ENCODE results near the gene LRP4. TPM values are rescaled to one million over a fixed set of nuclear protein-coding genes. Genes with fewer than 3 reads are reported as not detected.
A peak's percentile ranks its signal among the peaks of the same experiment; 100 is the strongest.

Gene LRP4
- total and polyA plus RNA-seq, 2 of the 13 experiments (the other 11 are each of a cell fraction or from before 2014, with no cell fraction given), result 4.7 to 13.3 TPM

GRCh38 chr11:46826310-46827044 lies 91.9 kb downstream of the LRP4 start (continued):
- TF ChIP-seq PAX8 (CRISPR knock-in tag; IDR thresholded peaks at IDR 0.05; ENCODE audit: borderline replicate concordance) (no peak), ZNF484 (CRISPR knock-in tag; IDR thresholded peaks at IDR 0.05; ENCODE audit: borderline replicate concordance, low read depth) (no peak), HNF4A (CRISPR knock-in tag; IDR thresholded peaks at IDR 0.05) (peak; percentile 95), ZMAT3 (CRISPR knock-in tag; conservative IDR thresholded peaks at IDR 0.05) (0 out of 2 replicates have a peak, but pooled peaks have one; percentile 59), ZNF567 (CRISPR knock-in tag; IDR thresholded peaks at IDR 0.05; ENCODE audit: borderline replicate concordance) (no peak), ZNF33A (CRISPR knock-in tag; IDR thresholded peaks at IDR 0.05; ENCODE audit: borderline replicate concordance) (no peak), MXD1 (CRISPR knock-in tag; IDR thresholded peaks at IDR 0.05) (no peak), ZNF121 (CRISPR knock-in tag; IDR thresholded peaks at IDR 0.05) (0 out of 2 replicates have a peak, but pooled peaks have one; percentile 26), HMG20A (CRISPR knock-in tag; IDR thresholded peaks at IDR 0.05; ENCODE audit: borderline replicate concordance) (peak; percentile 20; the same call in 1 of the 2 replicates), ZBTB3 (CRISPR knock-in tag; IDR thresholded peaks at IDR 0.05; ENCODE audit: borderline replicate concordance, low read depth) (no peak), ZNF264 (CRISPR knock-in tag; IDR thresholded peaks at IDR 0.05) (0 out of 2 replicates have a peak, but pooled peaks have one; percentile 21), TBL1XR1 (IDR thresholded peaks at IDR 0.05; ENCODE audit: borderline replicate concordance, low read length, partially characterized antibody) (peak; percentile 47), ZNF614 (CRISPR knock-in tag; IDR thresholded peaks at IDR 0.05; ENCODE audit: borderline replicate concordance) (peak; percentile 83), YEATS4 (CRISPR knock-in tag; IDR thresholded peaks at IDR 0.05; ENCODE audit: borderline replicate concordance) (peak; percentile 61; the same call in 1 of the 2 replicates), MXD4 (CRISPR knock-in tag; IDR thresholded peaks at IDR 0.05) (peak; percentile 82), RXRA (CRISPR knock-in tag; IDR thresholded peaks at IDR 0.05) (peak; percentile 98), KDM4B (CRISPR knock-in tag; IDR thresholded peaks at IDR 0.05) (0 out of 2 replicates have a peak, but pooled peaks have one; percentile 72), MLLT10 (CRISPR knock-in tag; IDR thresholded peaks at IDR 0.05) (no peak)
- TF ChIP-seq, protein P1, sequence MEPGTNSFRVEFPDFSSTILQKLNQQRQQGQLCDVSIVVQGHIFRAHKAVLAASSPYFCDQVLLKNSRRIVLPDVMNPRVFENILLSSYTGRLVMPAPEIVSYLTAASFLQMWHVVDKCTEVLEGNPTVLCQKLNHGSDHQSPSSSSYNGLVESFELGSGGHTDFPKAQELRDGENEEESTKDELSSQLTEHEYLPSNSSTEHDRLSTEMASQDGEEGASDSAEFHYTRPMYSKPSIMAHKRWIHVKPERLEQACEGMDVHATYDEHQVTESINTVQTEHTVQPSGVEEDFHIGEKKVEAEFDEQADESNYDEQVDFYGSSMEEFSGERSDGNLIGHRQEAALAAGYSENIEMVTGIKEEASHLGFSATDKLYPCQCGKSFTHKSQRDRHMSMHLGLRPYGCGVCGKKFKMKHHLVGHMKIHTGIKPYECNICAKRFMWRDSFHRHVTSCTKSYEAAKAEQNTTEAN (CRISPR knock-in tag; conservative IDR thresholded peaks at IDR 0.05), result no peak
- TF ChIP-seq, protein P2, sequence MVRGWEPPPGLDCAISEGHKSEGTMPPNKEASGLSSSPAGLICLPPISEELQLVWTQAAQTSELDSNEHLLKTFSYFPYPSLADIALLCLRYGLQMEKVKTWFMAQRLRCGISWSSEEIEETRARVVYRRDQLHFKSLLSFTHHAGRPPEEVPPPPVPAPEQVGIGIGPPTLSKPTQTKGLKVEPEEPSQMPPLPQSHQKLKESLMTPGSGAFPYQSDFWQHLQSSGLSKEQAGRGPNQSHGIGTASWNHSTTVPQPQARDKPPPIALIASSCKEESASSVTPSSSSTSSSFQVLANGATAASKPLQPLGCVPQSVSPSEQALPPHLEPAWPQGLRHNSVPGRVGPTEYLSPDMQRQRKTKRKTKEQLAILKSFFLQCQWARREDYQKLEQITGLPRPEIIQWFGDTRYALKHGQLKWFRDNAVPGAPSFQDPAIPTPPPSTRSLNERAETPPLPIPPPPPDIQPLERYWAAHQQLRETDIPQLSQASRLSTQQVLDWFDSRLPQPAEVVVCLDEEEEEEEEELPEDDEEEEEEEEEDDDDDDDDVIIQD (CRISPR knock-in tag; IDR thresholded peaks at IDR 0.05; ENCODE audit: low read depth), result peak; percentile 71; the same call in 1 of the 2 replicates
- TF ChIP-seq, protein P3, sequence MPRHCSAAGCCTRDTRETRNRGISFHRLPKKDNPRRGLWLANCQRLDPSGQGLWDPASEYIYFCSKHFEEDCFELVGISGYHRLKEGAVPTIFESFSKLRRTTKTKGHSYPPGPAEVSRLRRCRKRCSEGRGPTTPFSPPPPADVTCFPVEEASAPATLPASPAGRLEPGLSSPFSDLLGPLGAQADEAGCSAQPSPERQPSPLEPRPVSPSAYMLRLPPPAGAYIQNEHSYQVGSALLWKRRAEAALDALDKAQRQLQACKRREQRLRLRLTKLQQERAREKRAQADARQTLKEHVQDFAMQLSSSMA (CRISPR knock-in tag; IDR thresholded peaks at IDR 0.05), result no peak
- TF ChIP-seq, protein P4, sequence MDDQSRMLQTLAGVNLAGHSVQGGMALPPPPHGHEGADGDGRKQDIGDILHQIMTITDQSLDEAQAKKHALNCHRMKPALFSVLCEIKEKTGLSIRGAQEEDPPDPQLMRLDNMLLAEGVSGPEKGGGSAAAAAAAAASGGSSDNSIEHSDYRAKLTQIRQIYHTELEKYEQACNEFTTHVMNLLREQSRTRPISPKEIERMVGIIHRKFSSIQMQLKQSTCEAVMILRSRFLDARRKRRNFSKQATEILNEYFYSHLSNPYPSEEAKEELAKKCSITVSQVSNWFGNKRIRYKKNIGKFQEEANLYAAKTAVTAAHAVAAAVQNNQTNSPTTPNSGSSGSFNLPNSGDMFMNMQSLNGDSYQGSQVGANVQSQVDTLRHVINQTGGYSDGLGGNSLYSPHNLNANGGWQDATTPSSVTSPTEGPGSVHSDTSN (CRISPR knock-in tag; IDR thresholded peaks at IDR 0.05; ENCODE audit: borderline replicate concordance), result no peak

Measured in HepG2 (cell line).